K562 (cell line): ENCODE data around the gene CSNK1A1. TPM values are rescaled to one million over a fixed set of nuclear protein-coding genes. Genes with fewer than 3 reads are reported as not detected.

Source experiments
- ATAC-seq: fragments of 200-7000 bp; cut with Tn5 transposase; 3 replicates; pipeline ENCODE4 v1.9.1; 2020; ENCODE audit warnings: moderate library complexity
- BruUV-seq: library from RNA; stranded (reverse); fragments of 400-500 nt; replicated peaks from 2 replicates; lab custom pipeline; 2021; lab: Mats Ljungman, UMichigan
- CTCF ChIA-PET: fragments of 300-600 bp; formaldehyde crosslinking; extraction: SDS; loops from one replicate; lab custom pipeline; 2021; ENCODE audit warnings: low intra/inter-chr PET ratio; lab: Yijun Ruan, JAX
- POLR2A ChIA-PET: fragments of 300-600, 350-650 bp; sonication (Branson Sonifier 250); formaldehyde crosslinking; extraction: SDS; loops from one replicate; lab custom pipeline; 2021; ENCODE audit warnings: antibody characterized with exemption, inconsistent platforms; lab: Yijun Ruan, JAX
- DNase-seq, 4 experiments: peaks; one replicate each; pipeline versions ENCODE4 v3.0.0 to v3.0.0-alpha.2; 2011 to 2018; ENCODE audit warnings: low spot score in 3 of 4, mixed read lengths in 3 of 4; ENCODE audit errors: extremely low read depth in 1 of 4
- FAIRE-seq: peaks from 2 replicates; lab custom pipeline; 2011; peaks lifted over from hg19 to GRCh38; lab: Jason Lieb, UNC
- H2AFZ ChIP-seq: 2 replicates; pipeline ENCODE4 v1.6.0; 2011; ENCODE audit warnings: low read depth, low read length, control low read depth, inconsistent platforms
- H3K27ac ChIP-seq: fragments of 200-600 bp; 3 replicates; pipeline ENCODE4 v1.8.0; 2011; ENCODE audit warnings: low read depth, mild to moderate bottlenecking, control low read depth, inconsistent platforms, low read length, moderate library complexity, mixed read lengths; ENCODE audit errors: extremely low read depth
- H3K27me3 ChIP-seq, 2 experiments: fragments of 300-600 bp in 1 of 2; 2 replicates in 1 of 2; 3 replicates in 1 of 2; pipeline versions ENCODE4 v1.6.0 to v1.8.0; 2011; ENCODE audit warnings: inconsistent platforms in 2 of 2, low read length in 2 of 2, mild to moderate bottlenecking in 1 of 2, mixed read lengths in 1 of 2, moderate library complexity in 1 of 2; ENCODE audit not compliant: control insufficient read depth in 2 of 2, insufficient read depth in 2 of 2
- H3K36me3 ChIP-seq: fragments of 300-600 bp; 3 replicates; pipeline ENCODE4 v1.8.0; 2011; ENCODE audit warnings: mild to moderate bottlenecking, low read length, inconsistent platforms; ENCODE audit not compliant: control insufficient read depth, insufficient read depth
- H3K4me1 ChIP-seq, 2 experiments: fragments of 200-600 bp in 1 of 2; replicated peaks in 1 of 2; 2 replicates in 1 of 2; 3 replicates in 1 of 2; pipeline versions ENCODE4 v1.5.1 to v1.8.0; 2011; ENCODE audit warnings: inconsistent platforms in 2 of 2, low read length in 2 of 2, mild to moderate bottlenecking in 1 of 2, mixed read lengths in 1 of 2, moderate library complexity in 1 of 2; ENCODE audit not compliant: control insufficient read depth in 2 of 2, insufficient read depth in 2 of 2
- H3K4me2 ChIP-seq: 2 replicates; pipeline ENCODE4 v1.6.1; 2011; ENCODE audit warnings: low read length, control low read depth, inconsistent platforms, mixed read lengths; ENCODE audit not compliant: insufficient read depth
- H3K4me3 ChIP-seq: fragments of 200-600 bp; sonication (generic), shearing (Covaris generic); 2 replicates; pipeline ENCODE4 v1.5.1; 2016; ENCODE audit warnings: control low read depth, inconsistent platforms
- H3K79me2 ChIP-seq: fragments of 200-600 bp; 3 replicates; pipeline ENCODE4 v1.8.0; 2011; ENCODE audit warnings: low read length, inconsistent platforms; ENCODE audit not compliant: control insufficient read depth, insufficient read depth
- H3K9ac ChIP-seq, 2 experiments: 2 replicates each; pipeline versions ENCODE4 v1.6.0 to v1.6.1; 2011; ENCODE audit warnings: low read depth in 2 of 2, low read length in 2 of 2, control low read depth in 1 of 2, inconsistent platforms in 1 of 2, mild to moderate bottlenecking in 1 of 2, mixed read lengths in 1 of 2; ENCODE audit not compliant: insufficient read depth in 1 of 2
- H3K9me1 ChIP-seq: one replicate; pipeline ENCODE4 v1.6.0; 2011; ENCODE audit warnings: inconsistent platforms, mild to moderate bottlenecking, low read length, moderate library complexity; ENCODE audit not compliant: control insufficient read depth, insufficient read depth
- H3K9me3 ChIP-seq: replicated peaks from 2 replicates; pipeline ENCODE4 v1.5.1; 2011; ENCODE audit warnings: low read depth, low read length, inconsistent platforms; ENCODE audit not compliant: control insufficient read depth, insufficient read depth
- H4K20me1 ChIP-seq: replicated peaks from 2 replicates; pipeline ENCODE4 v1.6.1; 2011; ENCODE audit warnings: low read length, inconsistent platforms, mixed read lengths; ENCODE audit not compliant: control insufficient read depth, insufficient read depth
- ARID3B ChIP-seq: fragments of 250-450 bp; sonication (Bioruptor Pico); IDR thresholded peaks from 2 replicates; pipeline ENCODE4 v1.4.0; 2020; ENCODE audit warnings: borderline replicate concordance
- CHD2 ChIP-seq: IDR thresholded peaks from 2 replicates; pipeline ENCODE4 v1.6.1; 2011; ENCODE audit warnings: low read depth, low read length
- HSF4 ChIP-seq: fragments of 250-450 bp; sonication (Bioruptor Pico); IDR thresholded peaks from 2 replicates; pipeline ENCODE4 v2.1.2; 2022; ENCODE audit warnings: mild to moderate bottlenecking, moderate library complexity, borderline replicate concordance
- PHB2 ChIP-seq: fragments of 450-650 bp; IDR thresholded peaks from 2 replicates; pipeline ENCODE4 v1.6.1; 2017; ENCODE audit warnings: low read depth
- POLR2AphosphoS2 ChIP-seq: IDR thresholded peaks from 2 replicates; pipeline ENCODE4 v1.6.1; 2012; ENCODE audit warnings: low read length, improper control_type of control experiment
- POLR2B ChIP-seq: fragments of 450-650 bp; IDR thresholded peaks from 2 replicates; pipeline ENCODE4 v1.6.1; 2018; ENCODE audit warnings: low read depth; ENCODE audit not compliant: partially characterized antibody
- POLR2H ChIP-seq: IDR thresholded peaks from 2 replicates; pipeline ENCODE4 v1.6.1; 2016; ENCODE audit warnings: missing genetic modification characterization, low read depth, mild to moderate bottlenecking, control low read depth, missing compliant biosample characterization, moderate library complexity
- SUPT5H ChIP-seq: fragments of 450-650 bp; IDR thresholded peaks from 2 replicates; pipeline ENCODE4 v1.6.1; 2016
- TCF3 ChIP-seq: sonication (generic); formaldehyde crosslinking; IDR thresholded peaks from 2 replicates; pipeline ENCODE4 v1.4.0; 2020; ENCODE audit warnings: mild to moderate bottlenecking, missing genetic modification reagents
- XRCC4 ChIP-seq: IDR thresholded peaks from one replicate; pipeline ENCODE4 v1.6.1; 2011; ENCODE audit not compliant: insufficient read depth, insufficient read length; ENCODE audit errors: extremely low read depth
- ZBTB7A ChIP-seq: IDR thresholded peaks from 2 replicates; pipeline ENCODE4 v1.6.1; 2011; ENCODE audit warnings: low read depth, mild to moderate bottlenecking, low read length, moderate library complexity, borderline replicate concordance; ENCODE audit not compliant: control insufficient read depth
- ZNF239 ChIP-seq: fragments of 250-450 bp; sonication (Bioruptor Pico); IDR thresholded peaks from 2 replicates; pipeline ENCODE4 v1.4.0; 2020; ENCODE audit warnings: mild to moderate bottlenecking
- ZNF551 ChIP-seq: fragments of 250-450 bp; sonication (Bioruptor Pico); IDR thresholded peaks from 2 replicates; pipeline ENCODE4 v1.5.0; 2021; ENCODE audit warnings: mild to moderate bottlenecking, moderate library complexity
- ZNF57 ChIP-seq: fragments of 450-650 bp; formaldehyde crosslinking; IDR thresholded peaks from 2 replicates; pipeline ENCODE4 v1.4.0; 2020; ENCODE audit warnings: mild to moderate bottlenecking, moderate library complexity
- ZNF668 ChIP-seq: fragments of 250-450 bp; sonication (Bioruptor Pico); IDR thresholded peaks from 2 replicates; pipeline ENCODE4 v1.8.0; 2022; ENCODE audit warnings: mild to moderate bottlenecking, inconsistent platforms
- WGBS: fragments of 100-300 bp; shearing (Covaris generic); methylation state at CpG from one replicate; pipeline ENCODE4 v1.1.6; 2016; ENCODE audit warnings: low coverage, mixed read lengths; ENCODE audit not compliant: insufficient coverage; ENCODE audit errors: missing lambda C conversion rate; 5-methylcytosine and 5-hydroxymethylcytosine counted together
- in situ Hi-C: fragments of 300-500 bp; cut with MboI; formaldehyde crosslinking; loops from 4 replicates; pipeline ENCODE4 v1.15.0; 2018; ENCODE audit warnings: inconsistent platforms, mixed read lengths
- intact Hi-C: fragments of 100-400 bp; cut with micrococcal nuclease; formaldehyde crosslinking; loops from 2 replicates; pipeline ENCODE4 v1.14.2; 2022
- polyA plus RNA-seq, 8 experiments: library from polyadenylated mRNA; depleted of rRNA in 4 of 8; stranded (reverse) in 5 of 8; unstranded in 3 of 8; fragments of >200 nt; fragmentation: Nextera tagmentation in 2 of 8; fragmentation: Illumina TruSeq in 1 of 8; extraction: Ambion mirVana in 2 of 8; extraction: Trizol in 1 of 8; gene quantifications; 2 replicates each; pipeline versions ENCODE4 v1.2.1 to v1.2.3, GENCODE V29; 2011 to 2014; ENCODE audit warnings: inconsistent platforms in 1 of 8, missing spikeins in 1 of 8
- total RNA-seq, 7 experiments: library from RNA; depleted of rRNA in 6 of 7; stranded (reverse); fragments of >200 nt in 6 of 7; fragmentation: Illumina TruSeq in 2 of 7; extraction: Trizol in 2 of 7; gene quantifications; 2 replicates each; pipeline versions ENCODE4 v1.2.1 to v1.2.3, GENCODE V29; 2011 to 2021; ENCODE audit warnings: low replicate concordance in 1 of 7

Gene CSNK1A1
- total and polyA plus RNA-seq, 9 of the 15 experiments (the other 6 are each of a cell fraction or from before 2014, with no cell fraction given), result 49.1 to 196 (median 154) TPM

GRCh38 chr5:149490599-149491485 is 60.4 kb downstream of the CSNK1A1 start:
- BruUV-seq, result no TSS peak
- intact Hi-C loops, result no loop called here
- TF ChIP-seq SUPT5H (peak; percentile 58), TCF3 (CRISPR knock-in tag) (no peak), ARID3B (CRISPR knock-in tag) (no peak), XRCC4 (no peak), POLR2AphosphoS2 (peak; percentile 90; the same call in 1 of the 2 replicates), HSF4 (no peak), CHD2 (no peak), POLR2B (peak; percentile 44), ZNF551 (no peak), PHB2 (no peak), ZNF57 (CRISPR knock-in tag) (no peak), ZBTB7A (no peak), ZNF668 (CRISPR knock-in tag) (no peak), POLR2H (tag) (peak; percentile 13), ZNF239 (CRISPR knock-in tag) (no peak)

More at GRCh38 chr5:149490599-149491485, 60.4 kb downstream of the CSNK1A1 start:
- no peak overlapping the region for H3K4me3 ChIP-seq
- no peaks in the 10 kb centered on the region for H3K27me3 ChIP-seq
- DNase-seq, result no peak
- peak; percentile 35 for ATAC-seq
- no peak overlapping the region for H3K9ac ChIP-seq
- 86% methylated on average over 6 of the region's 6 CpGs for WGBS
- no peak overlapping the region for H3K27ac ChIP-seq
- peaks cover 3 to 8% of the 10 kb centered on the region in 2 experiments; a peak in 4 of 5 replicates for H3K4me1 ChIP-seq
- no peak overlapping the region for H2AFZ ChIP-seq
- in situ Hi-C loops, result no loop called here
- ChIA-PET POLR2A (interaction anchor here (0.6 to 1.7 kb wide), 6 partner anchors 11 to 58 kb away, joined by 3 to 7 read pairs (median 3); no protein-coding TSS in a partner anchor), CTCF (interaction anchor here (0.6 kb wide), 1 partner anchor 34 kb away, joined by 5 read pairs; no protein-coding TSS in a partner anchor)
- H3K4me2 ChIP-seq, result no peak overlapping the region
- no peaks in the 10 kb centered on the region for H4K20me1 ChIP-seq
- no peak for FAIRE-seq
- H3K79me2 ChIP-seq, result no peaks in the 10 kb centered on the region
- H3K9me3 ChIP-seq, result no peaks in the 10 kb centered on the region
- no peaks in the 10 kb centered on the region for H3K9me1 ChIP-seq
- peaks cover 23% of the 10 kb centered on the region; the same call in 2 of the 3 replicates for H3K36me3 ChIP-seq
